DOHH2 (cell line): ENCODE results near the gene SUGP2.

Experiments used
- EZH2phosphoT487 ChIP-seq: fragments of 200-600 bp; sonication (generic); IDR thresholded peaks from 2 replicates; pipeline ENCODE4 v1.6.1; 2017; ENCODE audit warnings: borderline replicate concordance, mild to moderate bottlenecking, antibody characterized with exemption, low read length, moderate library complexity, mixed read lengths
- TF ChIP-seq, protein P1 (sequence below): fragments of 200-600 bp; sonication (generic); IDR thresholded peaks from one replicate; pipeline ENCODE4 v1.5.1; 2014; ENCODE audit warnings: antibody characterized with exemption, mild to moderate bottlenecking, low read depth, low read length; ENCODE audit not compliant: poor library complexity, severe bottlenecking

DNA sequence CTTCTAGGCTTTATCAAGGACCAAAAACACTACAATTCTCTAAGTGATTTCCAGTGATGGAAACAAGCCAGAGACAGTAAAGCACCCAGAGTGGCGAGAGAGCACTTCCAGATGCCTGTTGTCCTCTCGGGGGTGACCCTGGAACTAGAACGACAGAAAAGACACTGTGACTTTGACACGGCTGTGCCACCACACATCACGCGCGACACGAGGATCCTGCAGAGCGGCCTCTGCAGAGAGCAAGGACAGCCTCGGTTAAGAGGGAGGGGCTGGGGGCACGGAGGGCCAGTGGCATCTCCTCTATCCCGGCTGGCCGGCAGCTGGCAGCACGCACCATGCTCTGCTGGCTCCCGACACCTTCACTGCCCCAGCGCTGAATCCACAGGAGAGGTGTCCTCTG lies 42.3 kb downstream of the SUGP2 start:
- TF ChIP-seq, protein P1, sequence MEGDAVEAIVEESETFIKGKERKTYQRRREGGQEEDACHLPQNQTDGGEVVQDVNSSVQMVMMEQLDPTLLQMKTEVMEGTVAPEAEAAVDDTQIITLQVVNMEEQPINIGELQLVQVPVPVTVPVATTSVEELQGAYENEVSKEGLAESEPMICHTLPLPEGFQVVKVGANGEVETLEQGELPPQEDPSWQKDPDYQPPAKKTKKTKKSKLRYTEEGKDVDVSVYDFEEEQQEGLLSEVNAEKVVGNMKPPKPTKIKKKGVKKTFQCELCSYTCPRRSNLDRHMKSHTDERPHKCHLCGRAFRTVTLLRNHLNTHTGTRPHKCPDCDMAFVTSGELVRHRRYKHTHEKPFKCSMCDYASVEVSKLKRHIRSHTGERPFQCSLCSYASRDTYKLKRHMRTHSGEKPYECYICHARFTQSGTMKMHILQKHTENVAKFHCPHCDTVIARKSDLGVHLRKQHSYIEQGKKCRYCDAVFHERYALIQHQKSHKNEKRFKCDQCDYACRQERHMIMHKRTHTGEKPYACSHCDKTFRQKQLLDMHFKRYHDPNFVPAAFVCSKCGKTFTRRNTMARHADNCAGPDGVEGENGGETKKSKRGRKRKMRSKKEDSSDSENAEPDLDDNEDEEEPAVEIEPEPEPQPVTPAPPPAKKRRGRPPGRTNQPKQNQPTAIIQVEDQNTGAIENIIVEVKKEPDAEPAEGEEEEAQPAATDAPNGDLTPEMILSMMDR: no peak
- TF ChIP-seq EZH2phosphoT487: no peak
